B cell (primary cell): ENCODE results near the gene OR52I1.

Source experiments
- CTCF ChIP-seq: fragments of 200-600 bp; IDR thresholded peaks from one replicate; pipeline ENCODE4 v1.8.0; 2022; ENCODE audit warnings: antibody characterized with exemption, mild to moderate bottlenecking
- EZH2 ChIP-seq: IDR thresholded peaks from 2 replicates; pipeline ENCODE4 v1.6.1; 2012; ENCODE audit warnings: borderline replicate concordance, low read depth, mild to moderate bottlenecking, moderate library complexity, low read length; ENCODE audit not compliant: insufficient read depth, poor library complexity, severe bottlenecking

GRCh38 chr11:4637662-4638047, 43.8 kb downstream of the OR52I1 start:
- no peak for TF ChIP-seq CTCF
- no peak for TF ChIP-seq EZH2
